Transverse colon (tissue), 4 donors: Measurements from ENCODE around the gene NCEH1. TPM values are rescaled to one million over a fixed set of nuclear protein-coding genes. Genes with fewer than 3 reads are reported as not detected.

Experiments used
- DNase-seq: peaks from one replicate; pipeline ENCODE4 v3.0.0-alpha.2; 2019
- H3K27ac ChIP-seq, 4 donors: fragments of 200-600 bp; sonication (generic); 2 replicates each; pipeline ENCODE4 v1.5.1; 2016 to 2018; ENCODE audit warnings: inconsistent platforms in 4 of 4
- H3K27me3 ChIP-seq: fragments of 200-600 bp; sonication (generic); 2 replicates; pipeline ENCODE4 v1.5.1; 2017; ENCODE audit warnings: inconsistent platforms
- H3K36me3 ChIP-seq, 4 donors: fragments of 200-600 bp; sonication (generic); 2 replicates each; pipeline ENCODE4 v1.5.1; 2017 to 2019; ENCODE audit warnings: inconsistent platforms in 4 of 4
- H3K4me1 ChIP-seq, 4 donors: fragments of 200-600 bp; sonication (generic); 2 replicates each; pipeline ENCODE4 v1.5.1; 2017 to 2020; ENCODE audit warnings: inconsistent platforms in 4 of 4
- H3K4me3 ChIP-seq, 4 donors: fragments of 200-600 bp; sonication (generic); 1 replicate in 1 of 4; 2 replicates in 3 of 4; pipeline versions ENCODE4 v1.5.1 to v1.6.1; 2017 to 2019; ENCODE audit warnings: inconsistent platforms in 4 of 4
- H3K9me3 ChIP-seq, 2 donors: fragments of 200-600 bp; sonication (generic); 2 replicates each; pipeline ENCODE4 v1.5.1; 2017 to 2019; ENCODE audit warnings: inconsistent platforms in 2 of 2
- CTCF ChIP-seq, 5 experiments: fragments of 200-600 bp in 3 of 5; fragments of 450-650 bp in 2 of 5; sonication (generic) in 3 of 5; IDR thresholded peaks; 1 replicate in 2 of 5; 2 replicates in 3 of 5; pipeline ENCODE4 v1.5.1; 2016 to 2017; ENCODE audit warnings: antibody characterized with exemption in 5 of 5, inconsistent platforms in 3 of 5, mild to moderate bottlenecking in 2 of 5, moderate library complexity in 1 of 5
- EP300 ChIP-seq: sonication (generic); formaldehyde crosslinking; IDR thresholded peaks from one replicate; pipeline ENCODE4 v1.6.1; 2017; ENCODE audit warnings: antibody characterized with exemption, low read depth
- POLR2A ChIP-seq: fragments of 450-650 bp; IDR thresholded peaks from one replicate; pipeline ENCODE4 v1.6.1; 2016; ENCODE audit warnings: antibody characterized with exemption, mild to moderate bottlenecking, moderate library complexity
- POLR2AphosphoS5 ChIP-seq, 3 donors: sonication (generic); formaldehyde crosslinking; IDR thresholded peaks; one replicate each; pipeline ENCODE4 v1.6.1; 2016; ENCODE audit warnings: antibody characterized with exemption in 3 of 3
- WGBS, 2 donors: methylation state at CpG; one replicate each; pipeline ENCODE4 v1.1.5; 2018; ENCODE audit warnings: low coverage in 1 of 2; 5-methylcytosine and 5-hydroxymethylcytosine counted together
- in situ Hi-C, 4 donors: fragments of 200-750 bp; cut with MboI; loops; one replicate each; pipeline versions ENCODE4 v1.15.0 to v1.15.1; 2017; ENCODE audit warnings: low sequenced_read_pairs in 3 of 4, low pct_ligation_motif_present in 1 of 4, low pct_unique_long_range_greater_than_20kb in 1 of 4
- intact Hi-C: fragments of 100-400 bp; cut with DNase I; formaldehyde crosslinking; loops from one replicate; pipeline ENCODE4 v1.15.1; 2023; ENCODE audit warnings: low total_unique reads
- small RNA-seq, 4 donors: library from RNA; depleted of rRNA; stranded (forward); fragments of <200 nt; gene quantifications; one replicate each; pipeline ENCODE3, GENCODE V24; 2016
- total RNA-seq, 4 donors: library from RNA; depleted of rRNA; stranded (reverse); fragments of >200 nt; gene quantifications; one replicate each; pipeline ENCODE4 v1.1.0, GENCODE V29; 2016

Gene NCEH1
- total RNA-seq, 4 donors from 2014 or later, result 2.4 to 88.3 (median 29.3) TPM

GRCh38 chr3:172582712-172583111 is 128.2 kb downstream of the NCEH1 start:
- no peaks in the 10 kb centered on the region for H3K36me3 ChIP-seq
- no peaks in the 10 kb centered on the region for H3K27me3 ChIP-seq
- no peak overlapping the region for H3K4me3 ChIP-seq
- no peaks in the 10 kb centered on the region for H3K9me3 ChIP-seq
- 84 to 92% methylated on average over 1 of the region's 1 CpG for WGBS, 2 donors
- intact Hi-C loops, result no loop called here
- TF ChIP-seq CTCF (IDR thresholded peaks at IDR 0.05) (no peak), POLR2AphosphoS5 (IDR thresholded peaks at IDR 0.05) (no peak), POLR2A (no peak), EP300 (no peak)
- no peak overlapping the region for H3K27ac ChIP-seq
- peaks cover 3 to 48% (median 15%) of the 10 kb centered on the region in 4 donors for H3K4me1 ChIP-seq
- in situ Hi-C loops, result no loop called here
- DNase-seq, result no peak

- H3K36me3 ChIP-seq, result no peaks in the 10 kb centered on the region
- no peaks in the 10 kb centered on the region for H3K27me3 ChIP-seq
- no peak overlapping the region for H3K27ac ChIP-seq
- H3K4me1 ChIP-seq, result peaks cover 3 to 42% (median 13%) of the 10 kb centered on the region in 4 donors
- in situ Hi-C loops (no loop called here), intact Hi-C loops (no loop called here)
- no peak overlapping the region for H3K4me3 ChIP-seq
- H3K9me3 ChIP-seq, result no peaks in the 10 kb centered on the region
- TF ChIP-seq EP300, result no peak
- no peak for TF ChIP-seq POLR2A
- TF ChIP-seq POLR2AphosphoS5 (IDR thresholded peaks at IDR 0.05), result no peak
- DNase-seq, result no peak
These were observed 129.1 kb downstream of the NCEH1 start for GRCh38 chr3:172581757-172582166.

- WGBS, 2 donors, result 63 to 73% methylated on average over 3 of the region's 3 CpGs
- no peaks in the 10 kb centered on the region for H3K27me3 ChIP-seq
- H3K9me3 ChIP-seq, result no peaks in the 10 kb centered on the region
- DNase-seq, result no peak
- peaks cover 0 to 32% (median 6%) of the 10 kb centered on the region in 4 donors for H3K4me1 ChIP-seq
- no peak for TF ChIP-seq POLR2A
- no peak for TF ChIP-seq POLR2AphosphoS5 (IDR thresholded peaks at IDR 0.05)
- TF ChIP-seq EP300, result no peak
- no peak for TF ChIP-seq CTCF (IDR thresholded peaks at IDR 0.05)
- intact Hi-C loops (no loop called here), in situ Hi-C loops (no loop called here)
- no peaks in the 10 kb centered on the region for H3K36me3 ChIP-seq
- peak overlapping the region in 3 of 4 donors; percentile 11 to 41 (median 19) for H3K27ac ChIP-seq
- no peak overlapping the region for H3K4me3 ChIP-seq
These were observed 130.0 kb downstream of the NCEH1 start for GRCh38 chr3:172580680-172581401.

Small RNAs within 50 kb of the gene (small RNA-seq; reads per million reads assigned to genes)
- 0 reads per million in 4 donors for gene RNU6-547P

Other genes with a start within 250 kb of the NCEH1 start
- gene TNFSF10, start 187.6 kb downstream of the NCEH1 start, total RNA-seq, result 100 to 1,000 TPM in 3 of 4 donors, 10 to 100 TPM in 1; 73.8 to 150 (median 125) TPM
- 10 to 100 TPM in 3 of 4 donors, 1 to 10 TPM in 1; 4.1 to 23.3 (median 13.2) TPM for gene ECT2, start 39.7 kb upstream of the NCEH1 start, total RNA-seq